Renal cortical epithelial cell (primary cell): Measurements from ENCODE around the gene MFAP4. TPM values are rescaled to one million over a fixed set of nuclear protein-coding genes. Genes with fewer than 3 reads are reported as not detected.
"Not testable (repeated sequence)": the region's sequence is repeated elsewhere in the genome, so short reads cannot be mapped to it uniquely, and the experiment has no call there.

Experiments
- DNase-seq: peaks from one replicate; pipeline ENCODE4 v3.0.0-alpha.2; 2011; ENCODE audit warnings: low read depth
- total RNA-seq: library from RNA; depleted of rRNA; stranded (reverse); fragments of >200 nt; gene quantifications from 2 replicates; pipeline ENCODE4 v1.2.3, GENCODE V29; 2014

Gene MFAP4
- total RNA-seq, 1 donor from 2014 or later, result 0.15 TPM

GRCh38 chr17:19370493-19370960 lies 16.5 kb downstream of the MFAP4 start:
- DNase-seq, result no peak

GRCh38 chr17:19369846-19370492 lies 17.0 kb downstream of the MFAP4 start:
- DNase-seq, result no peak

GRCh38 chr17:19369107-19369778 lies 17.7 kb downstream of the MFAP4 start:
- no peak for DNase-seq

- no peak for DNase-seq
Measured at GRCh38 chr17:19368229-19368628, 18.8 kb downstream of the MFAP4 start.

- no peak for DNase-seq
Measured at GRCh38 chr17:19366637-19366972, 20.4 kb downstream of the MFAP4 start.

- DNase-seq, result no peak
Measured at GRCh38 chr17:19365833-19366636, 21.0 kb downstream of the MFAP4 start.

- DNase-seq, result no peak
Measured at GRCh38 chr17:19365499-19365817, 21.5 kb downstream of the MFAP4 start.

GRCh38 chr17:19364699-19365498 lies 22.1 kb downstream of the MFAP4 start:
- DNase-seq, result peak; percentile 59

GRCh38 chr17:19363460-19364035 lies 23.4 kb downstream of the MFAP4 start:
- DNase-seq, result no peak

- no peak for DNase-seq
Measured at GRCh38 chr17:19363114-19363438, 23.9 kb downstream of the MFAP4 start.

- DNase-seq, result peak; percentile 76
Measured at GRCh38 chr17:19362277-19363113, 24.5 kb downstream of the MFAP4 start, which contains the start of gene B9D1. Gene B9D1, minus strand, starts transcription at chr17:19362723. Its CDS starts 154 bp downstream, at chr17:19362569.

- no peak for DNase-seq
Measured at GRCh38 chr17:19361944-19362276, 25.1 kb downstream of the MFAP4 start.

- DNase-seq, result no peak
Measured at GRCh38 chr17:19361326-19361725, 25.7 kb downstream of the MFAP4 start.

GRCh38 chr17:19360772-19361171 lies 26.2 kb downstream of the MFAP4 start:
- no peak for DNase-seq

- no peak for DNase-seq
Measured at GRCh38 chr17:19359856-19360255, 27.1 kb downstream of the MFAP4 start.

GRCh38 chr17:19359151-19359550 lies 27.8 kb downstream of the MFAP4 start:
- DNase-seq, result no peak

GRCh38 chr17:19357761-19358160 lies 29.2 kb downstream of the MFAP4 start:
- no peak for DNase-seq

GRCh38 chr17:19357351-19357750 lies 29.6 kb downstream of the MFAP4 start:
- no peak for DNase-seq

- no peak for DNase-seq
Measured at GRCh38 chr17:19354748-19355147, 32.2 kb downstream of the MFAP4 start.

GRCh38 chr17:19353401-19353800 lies 33.6 kb downstream of the MFAP4 start:
- not testable (repeated sequence) for DNase-seq

GRCh38 chr17:19348806-19349205 lies 38.2 kb downstream of the MFAP4 start:
- no peak for DNase-seq
